Heart left ventricle (tissue), 16 donors: ENCODE data around the gene POLR2L. TPM values are rescaled to one million over a fixed set of nuclear protein-coding genes. Genes with fewer than 3 reads are reported as not detected.

ENCODE experiments used
- ATAC-seq, 4 donors: fragments of 200-7000 bp; cut with Tn5 transposase; one replicate each; pipeline ENCODE4 v1.9.1; 2020 to 2022; ENCODE audit warnings: moderate library complexity in 4 of 4, mild to moderate bottlenecking in 3 of 4, moderate number of reproducible peaks in 1 of 4
- DNase-seq, 5 donors: peaks; one replicate each; pipeline ENCODE4 v3.0.0-alpha.2; 2020
- H3K27ac ChIP-seq, 12 donors: fragments of 200-600 bp; sonication (generic) in 4 of 12; one replicate each; pipeline versions ENCODE4 v1.5.0 to v1.8.0; 2016 to 2022; ENCODE audit warnings: mild to moderate bottlenecking in 2 of 12
- H3K27me3 ChIP-seq, 9 donors: fragments of 200-600 bp; sonication (generic) in 2 of 9; one replicate each; pipeline versions ENCODE4 v1.5.1 to v1.8.0; 2016 to 2022; ENCODE audit warnings: mild to moderate bottlenecking in 3 of 9
- H3K36me3 ChIP-seq, 9 donors: fragments of 200-600 bp; sonication (generic) in 2 of 9; one replicate each; pipeline versions ENCODE4 v1.5.0 to v1.8.0; 2018 to 2022; ENCODE audit warnings: mild to moderate bottlenecking in 2 of 9
- H3K4me1 ChIP-seq, 12 donors: fragments of 200-600 bp; sonication (generic) in 4 of 12; one replicate each; pipeline versions ENCODE4 v1.5.0 to v1.8.0; 2016 to 2022; ENCODE audit warnings: mild to moderate bottlenecking in 3 of 12
- H3K4me3 ChIP-seq, 12 donors: fragments of 200-600 bp; sonication (generic) in 4 of 12; one replicate each; pipeline versions ENCODE4 v1.5.0 to v1.8.0; 2017 to 2022; ENCODE audit warnings: mild to moderate bottlenecking in 9 of 12, moderate library complexity in 4 of 12
- H3K9me3 ChIP-seq, 12 donors: fragments of 200-600 bp; sonication (generic) in 4 of 12; one replicate each; pipeline versions ENCODE4 v1.5.0 to v1.8.0; 2016 to 2022; ENCODE audit warnings: mild to moderate bottlenecking in 1 of 12
- POLR2A ChIP-seq, 2 donors: fragments of 450-650 bp; IDR thresholded peaks; one replicate each; pipeline ENCODE4 v1.6.1; 2017; ENCODE audit warnings: antibody characterized with exemption in 2 of 2, mild to moderate bottlenecking in 2 of 2, moderate library complexity in 2 of 2
- WGBS, 4 donors: extraction: QIAGEN DNeasy Blood & Tissue Kit in 2 of 4; methylation state at CpG; one replicate each; pipeline versions ENCODE4 v1.1.5 to v1.1.7; 2013 to 2018; 5-methylcytosine and 5-hydroxymethylcytosine counted together
- intact Hi-C, 10 donors: fragments of 100-400 bp; cut with DNase I; formaldehyde crosslinking; loops; one replicate each; pipeline versions ENCODE4 v1.11.1 to v1.14.2; 2022
- polyA plus RNA-seq, 2 donors: library from polyadenylated mRNA; stranded (reverse); fragments of 200-250 nt; gene quantifications; one replicate each; pipeline ENCODE4 v1.2.3, GENCODE V29; 2013
- total RNA-seq, 9 donors: library from RNA; depleted of rRNA in 2 of 9; stranded (reverse); fragments of >200 nt in 2 of 9; fragmentation: NEBNext Ultra II Directional in 3 of 9; extraction: Animal tissue kit (Norgen Biotek cat#: 25700) in 3 of 9; gene quantifications; one replicate each; pipeline versions ENCODE4 v1.1.0 to v1.2.4, GENCODE V29; 2016 to 2023
- TF ChIP-seq, protein P1 (sequence below), 12 donors: fragments of 200-600 bp; sonication (generic) in 4 of 12; IDR thresholded peaks; one replicate each; pipeline versions ENCODE4 v1.5.0 to v1.8.0; 2018 to 2022; ENCODE audit warnings: antibody characterized with exemption in 12 of 12, mild to moderate bottlenecking in 5 of 12
- donor health status: ischemic (EF 13 %, LVEDD 7.1; RV severe dilation, severe dysfunction).
- donor health status: healthy with polysubstance abuse.
- donor health status: DM: no; HTN: yes; CAD: no.
- donor health status: DM: no; HTN: no; CAD: no.
- donor health status: ischemic (EF 25% LVEDD 6.9; RV normal size, moderate dysfunction).
- donor health status: ischemic (EF 25% LVEDD 5.7; RV mildly dilated, moderate dysfunction).
- donor health status: healthy.
- donor health status: DM: yes; HTN: yes; CAD: no.
- donor health status: ischemic (EF 35%, LVEDD 5.7; RV mildly dilated, moderate dysfunction).
- donor health status: nonischemic (EF 11% LVEDD 7.7; RV severe dilation, severe dysfunction).
- donor health status: DM: yes; HTN: yes; CAD: no.
- donor health status: PGD.
- donor health status: ischemic (EF 29% LVEDD 5.4; RV normal size, mild dysfunction).
- donor health status: nonischemic (EF 23%, LVEDD 6.1; RV moderate dilation, normal function).

The POLR2L gene
- total and polyA plus RNA-seq, 11 donors = 74.4 to 267 (median 208) TPM

DNA sequence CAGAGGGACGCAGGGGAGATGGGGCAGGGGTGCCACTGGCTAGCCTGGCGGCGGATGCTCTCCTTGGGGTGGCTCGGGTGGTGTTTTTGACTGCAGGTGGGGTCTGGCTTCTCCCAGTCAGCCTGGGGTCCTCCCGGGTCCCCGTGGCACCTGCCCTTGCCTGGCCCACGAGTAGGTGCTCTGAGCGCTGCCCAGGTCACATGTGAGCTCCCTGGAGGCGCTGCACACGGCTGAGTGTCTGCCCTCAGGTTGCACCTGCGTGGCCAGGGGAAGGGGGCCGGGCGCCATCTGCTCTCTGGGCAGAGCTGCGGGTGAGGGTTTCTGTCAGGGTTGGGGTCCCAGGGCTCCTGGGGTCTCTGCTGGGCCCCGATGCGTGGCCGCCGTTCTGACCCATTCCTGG lies 5.5 kb upstream of the POLR2L start:
- Histone ChIP-seq H3K9me3 (no peaks in the 10 kb centered on the region), H3K4me1 (peaks cover 2 to 79% (median 43%) of the 10 kb centered on the region in 12 donors), H3K27me3 (peaks cover 0 to 14% (median 0%) of the 10 kb centered on the region in 9 donors), H3K36me3 (peaks cover 0 to 4% (median 0%) of the 10 kb centered on the region in 9 donors), H3K27ac (no peak overlapping the region), H3K4me3 (no peak overlapping the region)
- DNase-seq (no peak), ATAC-seq (no peak)
- 83 to 91% (median 87%) methylated on average over 6 to 18 of the region's 18 CpGs; no CpG with 5 or more reads in 1 of the 4 donors for WGBS, 4 donors
- intact Hi-C loops = loop anchor here in 8 of 10 donors (1.0 to 5.0 kb wide), 3 partner anchors 203 to 204 kb away; no protein-coding TSS in a partner anchor
- TF ChIP-seq, protein P1, sequence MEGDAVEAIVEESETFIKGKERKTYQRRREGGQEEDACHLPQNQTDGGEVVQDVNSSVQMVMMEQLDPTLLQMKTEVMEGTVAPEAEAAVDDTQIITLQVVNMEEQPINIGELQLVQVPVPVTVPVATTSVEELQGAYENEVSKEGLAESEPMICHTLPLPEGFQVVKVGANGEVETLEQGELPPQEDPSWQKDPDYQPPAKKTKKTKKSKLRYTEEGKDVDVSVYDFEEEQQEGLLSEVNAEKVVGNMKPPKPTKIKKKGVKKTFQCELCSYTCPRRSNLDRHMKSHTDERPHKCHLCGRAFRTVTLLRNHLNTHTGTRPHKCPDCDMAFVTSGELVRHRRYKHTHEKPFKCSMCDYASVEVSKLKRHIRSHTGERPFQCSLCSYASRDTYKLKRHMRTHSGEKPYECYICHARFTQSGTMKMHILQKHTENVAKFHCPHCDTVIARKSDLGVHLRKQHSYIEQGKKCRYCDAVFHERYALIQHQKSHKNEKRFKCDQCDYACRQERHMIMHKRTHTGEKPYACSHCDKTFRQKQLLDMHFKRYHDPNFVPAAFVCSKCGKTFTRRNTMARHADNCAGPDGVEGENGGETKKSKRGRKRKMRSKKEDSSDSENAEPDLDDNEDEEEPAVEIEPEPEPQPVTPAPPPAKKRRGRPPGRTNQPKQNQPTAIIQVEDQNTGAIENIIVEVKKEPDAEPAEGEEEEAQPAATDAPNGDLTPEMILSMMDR (IDR thresholded peaks at IDR 0.05) = no peak
- no peak for TF ChIP-seq POLR2A (IDR thresholded peaks at IDR 0.05)

DNA sequence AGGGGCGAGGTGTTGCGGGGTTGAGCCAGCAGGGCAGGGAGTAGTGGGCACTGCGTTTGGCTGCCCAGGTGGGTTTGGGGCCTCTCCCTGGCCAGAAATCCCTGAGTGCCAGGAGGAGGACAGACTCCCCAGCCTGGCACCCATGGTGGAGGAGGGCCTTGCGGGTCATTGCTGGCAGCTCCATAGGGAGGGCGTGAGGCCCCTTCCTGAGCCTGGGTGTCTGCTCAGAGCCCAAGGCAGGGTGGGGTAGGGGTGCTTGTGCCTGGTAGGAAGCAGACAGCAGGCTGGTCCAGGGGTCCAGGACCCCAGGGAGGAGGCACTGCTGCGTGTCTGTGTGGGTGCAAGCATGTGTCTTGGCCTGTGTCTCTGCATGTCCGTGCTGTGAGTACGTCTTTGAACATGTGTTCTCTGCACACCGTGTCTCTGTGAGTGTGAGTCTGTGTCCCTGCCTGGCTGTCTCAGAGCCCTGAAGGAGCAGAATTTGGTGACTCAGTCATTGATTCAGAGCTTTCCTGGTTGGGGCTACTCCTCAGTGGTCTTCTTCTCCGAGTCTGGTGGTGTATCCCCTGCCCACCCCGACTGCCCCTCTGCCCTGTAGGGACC lies 4.3 kb upstream of the POLR2L start:
- no peak for DNase-seq
- Histone ChIP-seq H3K27me3 (peaks cover 0 to 14% (median 0%) of the 10 kb centered on the region in 9 donors), H3K27ac (peak overlapping the region in 8 of 12 donors; percentile 86 to 98 (median 94)), H3K4me3 (no peak overlapping the region), H3K36me3 (peaks cover 0 to 4% (median 0%) of the 10 kb centered on the region in 9 donors), H3K4me1 (peaks cover 2 to 75% (median 45%) of the 10 kb centered on the region in 12 donors), H3K9me3 (no peaks in the 10 kb centered on the region)
- TF ChIP-seq POLR2A (IDR thresholded peaks at IDR 0.05) = no peak
- TF ChIP-seq, protein P1 (IDR thresholded peaks at IDR 0.05) = no peak
- WGBS, 4 donors = 69 to 81% (median 76%) methylated on average over 7 to 11 of the region's 11 CpGs
- intact Hi-C loops = loop anchor here in 4 of 10 donors (1.0 to 5.0 kb wide), 3 partner anchors 64 to 206 kb away; partner anchors contain the start of gene CHID1 (in 1 of the 4)
- no peak for ATAC-seq

DNA sequence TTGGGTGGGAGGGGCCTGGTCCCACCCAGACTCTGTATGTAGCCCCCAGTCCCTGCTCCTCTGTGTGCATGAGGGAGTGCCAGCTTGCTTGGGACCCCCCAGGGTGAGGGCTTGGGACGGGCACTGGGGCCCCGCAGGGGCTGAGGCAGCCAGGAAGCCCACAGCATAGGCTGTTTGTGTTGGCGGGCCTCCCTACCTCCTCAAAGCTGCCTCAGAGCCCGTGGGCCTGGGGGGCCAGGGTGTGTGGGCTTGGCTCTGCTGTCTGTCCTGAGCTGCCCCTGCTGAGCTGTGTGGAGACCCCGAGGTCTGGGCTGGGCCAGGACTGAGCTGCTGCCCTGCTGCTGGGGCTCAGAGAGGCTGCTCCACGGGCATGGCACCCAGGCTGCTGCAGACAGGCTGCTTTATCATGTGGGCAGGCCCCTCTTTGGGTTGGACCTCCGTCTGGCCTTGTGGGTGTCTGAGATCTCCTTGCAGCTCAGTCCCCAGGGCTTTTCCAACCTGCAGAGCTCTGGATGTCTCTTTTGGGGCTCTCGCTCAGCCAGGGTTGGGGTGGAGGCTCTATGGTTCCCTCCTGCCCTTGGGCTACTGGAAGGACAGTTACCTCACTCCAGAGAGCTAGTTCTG lies 3.7 kb upstream of the POLR2L start:
- H3K4me1 ChIP-seq = peaks cover 5 to 75% (median 51%) of the 10 kb centered on the region in 12 donors
- no peaks in the 10 kb centered on the region for H3K9me3 ChIP-seq
- DNase-seq (no peak), ATAC-seq (no peak)
- H3K27ac ChIP-seq = peak overlapping the region in 11 of 12 donors; percentile 86 to 99 (median 95)
- peaks cover 0 to 14% (median 0%) of the 10 kb centered on the region in 9 donors for H3K27me3 ChIP-seq
- 55 to 83% (median 60%) methylated on average over 1 to 8 of the region's 8 CpGs for WGBS, 4 donors
- H3K36me3 ChIP-seq = peaks cover 0 to 4% (median 0%) of the 10 kb centered on the region in 9 donors
- intact Hi-C loops = loop anchor here in 4 of 10 donors (1.0 to 5.0 kb wide), 3 partner anchors 64 to 206 kb away; partner anchors contain the start of gene CHID1 (in 1 of the 4)
- H3K4me3 ChIP-seq = peak overlapping the region in 3 of 12 donors; percentile 1 to 98 (median 92)
- TF ChIP-seq POLR2A (IDR thresholded peaks at IDR 0.05) = no peak
- TF ChIP-seq, protein P1 (IDR thresholded peaks at IDR 0.05) = no peak
